C4-2B (cell line): ENCODE measurements around the gene TEDC1.

Experiments used
- H3K27ac ChIP-seq: fragments of 450-650 bp; 2 replicates; pipeline ENCODE4 v1.5.1; 2017
- ZFX ChIP-seq: fragments of 450-650 bp; IDR thresholded peaks from 2 replicates; pipeline ENCODE4 v1.6.1; 2017
- TF ChIP-seq, protein P1 (sequence below): fragments of 450-650 bp; conservative IDR thresholded peaks from 2 replicates; pipeline ENCODE4 v1.5.1; 2017; ENCODE audit warnings: mild to moderate bottlenecking

The TEDC1 gene

DNA sequence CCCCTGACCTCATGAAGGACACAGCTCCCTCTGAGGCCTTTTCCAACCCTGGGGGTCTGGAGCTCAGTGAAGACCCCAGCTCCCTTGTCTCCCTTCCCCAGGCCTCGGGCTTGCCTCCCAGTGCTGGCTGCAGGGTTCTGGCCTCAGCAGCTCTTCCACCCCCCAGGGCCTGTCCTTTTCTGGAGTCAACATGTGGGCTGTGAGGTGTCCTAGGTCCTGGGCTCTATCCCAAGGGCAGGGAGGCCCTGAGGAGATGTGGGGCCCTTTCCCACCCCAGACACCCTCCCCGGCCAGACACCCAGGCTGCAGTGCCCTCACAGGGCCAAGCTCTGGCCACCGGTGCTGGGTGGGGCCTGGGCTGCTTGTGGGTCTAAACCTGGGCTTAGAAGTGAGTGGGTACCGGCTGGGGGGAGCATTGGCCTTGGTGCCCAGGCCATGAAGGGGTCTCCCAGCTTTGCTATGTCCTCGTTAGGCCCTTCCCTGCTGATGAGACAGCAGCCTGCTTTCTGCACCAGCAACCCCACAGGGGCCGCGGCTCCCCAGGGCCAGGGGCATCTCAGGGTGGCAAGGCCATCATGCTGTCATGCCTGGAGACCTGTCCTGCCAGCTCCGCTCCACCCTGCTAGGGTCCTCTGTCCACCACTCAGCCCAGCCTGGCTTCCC is 19.1 kb upstream of the TEDC1 start:
- peak overlapping the region; percentile 84 for H3K27ac ChIP-seq
- TF ChIP-seq ZFX, result no peak
- TF ChIP-seq, protein P1, sequence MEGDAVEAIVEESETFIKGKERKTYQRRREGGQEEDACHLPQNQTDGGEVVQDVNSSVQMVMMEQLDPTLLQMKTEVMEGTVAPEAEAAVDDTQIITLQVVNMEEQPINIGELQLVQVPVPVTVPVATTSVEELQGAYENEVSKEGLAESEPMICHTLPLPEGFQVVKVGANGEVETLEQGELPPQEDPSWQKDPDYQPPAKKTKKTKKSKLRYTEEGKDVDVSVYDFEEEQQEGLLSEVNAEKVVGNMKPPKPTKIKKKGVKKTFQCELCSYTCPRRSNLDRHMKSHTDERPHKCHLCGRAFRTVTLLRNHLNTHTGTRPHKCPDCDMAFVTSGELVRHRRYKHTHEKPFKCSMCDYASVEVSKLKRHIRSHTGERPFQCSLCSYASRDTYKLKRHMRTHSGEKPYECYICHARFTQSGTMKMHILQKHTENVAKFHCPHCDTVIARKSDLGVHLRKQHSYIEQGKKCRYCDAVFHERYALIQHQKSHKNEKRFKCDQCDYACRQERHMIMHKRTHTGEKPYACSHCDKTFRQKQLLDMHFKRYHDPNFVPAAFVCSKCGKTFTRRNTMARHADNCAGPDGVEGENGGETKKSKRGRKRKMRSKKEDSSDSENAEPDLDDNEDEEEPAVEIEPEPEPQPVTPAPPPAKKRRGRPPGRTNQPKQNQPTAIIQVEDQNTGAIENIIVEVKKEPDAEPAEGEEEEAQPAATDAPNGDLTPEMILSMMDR, result no peak

GRCh38 chr14:105472486-105472991 is 18.5 kb upstream of the TEDC1 start:
- H3K27ac ChIP-seq, result peak overlapping the region; percentile 84
- TF ChIP-seq, protein P1, result no peak
- no peak for TF ChIP-seq ZFX

DNA sequence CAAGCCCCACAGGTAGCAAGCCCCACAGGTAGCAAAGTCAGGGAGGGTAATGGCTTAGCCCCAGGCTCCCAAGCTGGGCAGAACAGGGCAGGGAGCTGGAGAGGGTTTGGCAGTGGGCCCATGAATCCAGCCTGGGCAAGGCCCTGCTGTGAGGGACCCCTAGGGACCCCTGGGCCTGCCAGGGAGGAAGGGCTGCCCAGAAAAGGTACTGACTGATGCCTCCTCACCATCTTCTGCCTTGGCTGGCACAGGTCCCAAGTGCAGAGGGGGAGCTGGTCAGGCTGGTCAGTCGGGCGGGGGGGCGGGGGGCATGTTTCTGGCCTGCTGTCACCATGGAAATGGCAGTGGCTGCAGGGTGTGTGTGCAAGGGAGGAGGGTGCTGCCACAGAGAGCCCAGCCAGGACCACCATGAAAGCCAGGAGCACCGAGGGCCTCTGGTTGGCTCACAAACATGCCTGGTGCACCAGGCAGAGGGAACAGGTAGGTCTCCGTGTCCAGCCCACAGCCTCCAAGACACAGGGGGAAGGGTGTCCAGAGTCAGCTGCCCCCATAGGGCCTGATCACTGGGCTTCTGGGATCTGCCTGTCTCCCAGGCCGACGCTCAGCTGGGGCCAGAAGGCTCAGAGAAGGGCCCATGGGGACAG is 17.9 kb upstream of the TEDC1 start:
- peak overlapping the region; percentile 84 for H3K27ac ChIP-seq
- TF ChIP-seq ZFX, result no peak
- TF ChIP-seq, protein P1, result no peak

GRCh38 chr14:105473677-105474482 is 17.2 kb upstream of the TEDC1 start:
- H3K27ac ChIP-seq, result peak overlapping the region; percentile 84
- TF ChIP-seq, protein P1, result no peak
- TF ChIP-seq ZFX, result no peak

GRCh38 chr14:105474483-105475268 is 16.4 kb upstream of the TEDC1 start, which contains the start of gene CRIP2:
TSS of gene CRIP2 (plus strand) at chr14:105474821. CDS start at chr14:105474863, 42 bp downstream.
- peak within 1 kb of the TSS; percentile 84 for H3K27ac ChIP-seq

More at GRCh38 chr14:105474483-105475268, 16.4 kb upstream of the TEDC1 start, which contains the start of gene CRIP2:
- TF ChIP-seq, protein P1, result no peak
- TF ChIP-seq ZFX, result no peak
